ENCODE results near the gene PDPK1.

PDPK1 gene

DNA sequence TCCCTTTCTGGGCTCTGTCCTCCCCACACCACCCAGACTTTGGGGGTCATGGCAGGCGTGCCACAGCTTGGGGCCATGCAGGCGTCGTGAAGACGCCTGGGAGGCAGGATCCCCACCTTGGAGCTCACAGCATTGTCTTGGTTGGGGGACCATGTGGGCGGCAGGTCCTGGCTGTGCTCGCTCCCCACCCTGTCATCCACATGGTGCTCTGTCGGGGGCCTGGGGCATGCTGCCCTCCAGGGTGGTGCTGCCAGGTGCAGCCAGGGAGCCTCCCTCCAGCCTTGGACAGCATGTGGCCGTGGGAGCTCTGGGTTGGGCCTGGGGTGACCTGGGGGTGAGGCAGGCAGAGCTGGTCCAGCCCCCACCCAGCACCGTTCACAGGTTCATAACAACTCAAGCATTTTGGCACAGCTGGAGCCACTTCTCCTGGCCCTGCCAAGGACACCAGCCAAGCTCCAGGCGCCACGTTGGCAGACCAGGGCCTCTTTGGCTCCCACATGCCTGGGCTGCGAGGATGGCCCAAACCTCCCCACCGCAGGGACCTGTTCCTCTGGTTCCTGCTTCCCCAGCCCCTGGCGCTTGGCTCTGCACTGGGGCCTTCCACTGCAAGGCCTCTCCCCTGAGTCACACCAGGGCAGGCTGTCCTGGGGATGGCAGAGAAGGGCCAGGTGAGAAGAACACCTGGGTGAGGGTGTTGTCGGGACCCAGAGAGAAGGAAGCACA, 39.1 kb upstream of the PDPK1 start:
- Histone ChIP-seq H3K9ac (ENCODE audit: low read length) (no peak overlapping the region), H3K4me1 (ENCODE audit: low read length) (peaks cover 9% of the 10 kb centered on the region), H3K79me2 (ENCODE audit: low read length) (no peaks in the 10 kb centered on the region), H3K27ac (ENCODE audit: low read length) (no peak overlapping the region), H3K9me3 (ENCODE audit: insufficient read depth, low read length) (no peaks in the 10 kb centered on the region), H2AFZ (ENCODE audit: low read depth, low read length) (no peak overlapping the region), H3K27me3 (ENCODE audit: low read depth, low read length) (no peaks in the 10 kb centered on the region), H3K4me2 (ENCODE audit: low read length) (no peak overlapping the region), H3K4me3 (ENCODE audit: low read length) (no peak overlapping the region), H4K20me1 (ENCODE audit: insufficient read depth, low read length) (no peaks in the 10 kb centered on the region), H3K36me3 (replicated peaks; ENCODE audit: low read depth, low read length) (no peaks in the 10 kb centered on the region)
- TF ChIP-seq CTCF (IDR thresholded peaks at IDR 0.05; ENCODE audit: low read depth, low read length) (no peak), EZH2phosphoT487 (IDR thresholded peaks at IDR 0.05; ENCODE audit: low read depth) (no peak)

GRCh38 chr16:2499454-2499853, 38.4 kb upstream of the PDPK1 start:
- Histone ChIP-seq H3K27ac (ENCODE audit: low read length) (no peak overlapping the region), H4K20me1 (ENCODE audit: insufficient read depth, low read length) (no peaks in the 10 kb centered on the region), H3K79me2 (ENCODE audit: low read length) (no peaks in the 10 kb centered on the region), H3K4me2 (ENCODE audit: low read length) (no peak overlapping the region), H3K9me3 (ENCODE audit: insufficient read depth, low read length) (no peaks in the 10 kb centered on the region), H3K4me1 (ENCODE audit: low read length) (peaks cover 9% of the 10 kb centered on the region), H3K36me3 (replicated peaks; ENCODE audit: low read depth, low read length) (no peaks in the 10 kb centered on the region), H3K27me3 (ENCODE audit: low read depth, low read length) (no peaks in the 10 kb centered on the region), H2AFZ (ENCODE audit: low read depth, low read length) (no peak overlapping the region), H3K4me3 (ENCODE audit: low read length) (no peak overlapping the region), H3K9ac (ENCODE audit: low read length) (no peak overlapping the region)
- no peak for TF ChIP-seq EZH2phosphoT487 (IDR thresholded peaks at IDR 0.05; ENCODE audit: low read depth)
- TF ChIP-seq CTCF (IDR thresholded peaks at IDR 0.05; ENCODE audit: low read depth, low read length), result no peak

- Histone ChIP-seq H3K4me3 (ENCODE audit: low read length) (no peak overlapping the region), H3K4me2 (ENCODE audit: low read length) (no peak overlapping the region)
Observed at GRCh38 chr16:2499890-2500429, 37.9 kb upstream of the PDPK1 start.

More at GRCh38 chr16:2499890-2500429, 37.9 kb upstream of the PDPK1 start:
- H3K4me1 ChIP-seq (ENCODE audit: low read length), result peaks cover 9% of the 10 kb centered on the region
- H3K9ac ChIP-seq (ENCODE audit: low read length), result no peak overlapping the region
- H3K36me3 ChIP-seq (replicated peaks; ENCODE audit: low read depth, low read length), result no peaks in the 10 kb centered on the region
- no peaks in the 10 kb centered on the region for H3K79me2 ChIP-seq (ENCODE audit: low read length)
- H3K27ac ChIP-seq (ENCODE audit: low read length), result no peak overlapping the region
- no peaks in the 10 kb centered on the region for H4K20me1 ChIP-seq (ENCODE audit: insufficient read depth, low read length)
- H3K27me3 ChIP-seq (ENCODE audit: low read depth, low read length), result no peaks in the 10 kb centered on the region
- no peaks in the 10 kb centered on the region for H3K9me3 ChIP-seq (ENCODE audit: insufficient read depth, low read length)
- TF ChIP-seq CTCF (IDR thresholded peaks at IDR 0.05; ENCODE audit: low read depth, low read length), result no peak
- TF ChIP-seq EZH2phosphoT487 (IDR thresholded peaks at IDR 0.05; ENCODE audit: low read depth), result no peak
- H2AFZ ChIP-seq (ENCODE audit: low read depth, low read length), result no peak overlapping the region

Data from OCI-LY3 (cell line).